IPS DF 4.7 (cell line): ENCODE data around the gene FAM124B.

Experiments
- DNase-seq: peaks from one replicate; pipeline ENCODE4 v3.0.0-alpha.2; 2013; ENCODE audit warnings: low spot score; ENCODE audit errors: extremely low read depth

FAM124B gene

GRCh38 chr2:224345492-224345891, 56.4 kb downstream of the FAM124B start:
- DNase-seq, result no peak

- DNase-seq, result no peak
Measured at GRCh38 chr2:224343226-224343625, 58.7 kb downstream of the FAM124B start.

DNA sequence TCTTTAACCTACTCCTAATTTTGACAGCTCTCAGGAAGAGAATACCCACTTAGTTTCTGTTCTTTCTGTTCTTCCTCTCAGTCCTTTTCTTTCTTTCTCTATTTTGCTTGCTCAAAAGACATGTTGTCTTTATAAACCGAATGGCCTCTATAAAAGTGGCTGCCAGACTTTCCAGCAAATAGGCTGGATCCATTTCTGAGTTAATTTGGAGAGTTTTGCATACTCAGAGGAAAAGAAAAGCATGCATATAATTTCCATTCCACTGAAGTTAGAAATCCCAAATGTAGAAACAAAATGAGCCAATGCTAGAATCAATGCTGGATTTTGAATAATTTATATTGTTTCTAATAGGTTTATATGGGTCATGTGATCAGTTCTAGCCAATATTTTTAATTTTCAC, 65.9 kb downstream of the FAM124B start:
- no peak for DNase-seq

GRCh38 chr2:224334726-224335125, 67.2 kb downstream of the FAM124B start:
- DNase-seq, result no peak

DNA sequence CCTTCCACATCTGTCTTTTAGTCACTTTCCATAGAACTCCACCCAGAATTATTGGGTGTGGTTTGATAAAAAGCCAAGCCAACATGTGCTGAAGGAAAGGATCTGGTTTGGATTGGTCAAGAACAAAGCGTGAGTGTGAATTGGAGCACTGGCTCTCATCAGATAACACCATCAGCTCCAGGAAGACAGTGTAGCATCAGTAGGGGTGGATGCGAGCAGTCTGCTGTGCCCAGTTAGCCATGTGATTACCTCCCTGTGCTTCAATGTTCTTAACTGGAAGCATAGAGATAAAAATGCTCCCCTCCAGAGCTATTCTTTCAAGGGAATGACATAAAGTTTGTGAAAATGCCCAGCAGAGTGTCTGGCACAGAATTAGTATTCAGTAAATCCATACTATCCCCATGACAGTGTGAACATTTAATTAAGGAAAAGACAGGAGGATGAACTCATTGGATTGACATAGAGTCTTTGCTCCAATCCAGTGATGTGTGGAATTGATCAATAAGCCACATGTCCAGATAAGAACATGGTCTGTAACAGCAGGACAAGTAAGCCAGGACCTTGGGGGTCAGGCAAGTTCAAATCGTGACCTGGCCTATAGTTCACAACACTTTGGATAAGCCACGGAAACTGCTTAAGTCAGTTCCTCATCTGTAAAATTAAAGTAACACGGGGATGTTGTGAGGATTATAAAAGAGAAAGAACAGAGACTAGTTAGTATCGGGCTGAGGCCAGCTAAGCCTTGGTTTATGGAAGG, 68.0 kb downstream of the FAM124B start:
- no peak for DNase-seq

GRCh38 chr2:224331698-224332097, 70.2 kb downstream of the FAM124B start:
- DNase-seq, result no peak

GRCh38 chr2:224328798-224329197, 73.1 kb downstream of the FAM124B start:
- no peak for DNase-seq
